HG02759 (cell line): Measurements from ENCODE around the gene CABLES1.
A peak's percentile ranks its signal among the peaks of the same experiment; 100 is the strongest.

ENCODE experiments used
- ATAC-seq: cut with Tn5 transposase; IDR thresholded peaks from one replicate; pipeline ENCODE4 v1.9.1; 2021; ENCODE audit warnings: mild to moderate bottlenecking, moderate library complexity; ENCODE audit not compliant: unreplicated experiment

CABLES1 gene

GRCh38 chr18:23238152-23238531, 102.9 kb downstream of the CABLES1 start:
- no peak for ATAC-seq

GRCh38 chr18:23238651-23239349, 103.5 kb downstream of the CABLES1 start:
- ATAC-seq: no peak

- no peak for ATAC-seq
Observed at GRCh38 chr18:23239350-23239692, 104.0 kb downstream of the CABLES1 start.

GRCh38 chr18:23239885-23240608, 104.8 kb downstream of the CABLES1 start:
- ATAC-seq: no peak

DNA sequence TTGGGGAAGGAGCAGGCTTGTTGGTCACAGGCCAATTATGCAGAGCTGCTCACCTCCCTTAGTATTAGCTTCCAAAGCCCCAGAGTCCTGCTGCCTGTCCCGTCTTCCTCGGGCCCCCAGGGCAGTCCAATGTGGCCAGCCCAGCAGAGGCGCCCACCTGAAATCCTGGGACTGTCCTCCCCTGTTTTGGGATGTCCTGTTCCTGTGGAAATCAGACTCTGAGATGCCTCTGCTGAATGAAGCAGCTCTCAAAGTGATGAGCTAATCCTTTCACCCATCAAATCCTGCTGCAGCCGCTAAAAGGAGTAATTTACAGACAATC, 105.3 kb downstream of the CABLES1 start:
- no peak for ATAC-seq

DNA sequence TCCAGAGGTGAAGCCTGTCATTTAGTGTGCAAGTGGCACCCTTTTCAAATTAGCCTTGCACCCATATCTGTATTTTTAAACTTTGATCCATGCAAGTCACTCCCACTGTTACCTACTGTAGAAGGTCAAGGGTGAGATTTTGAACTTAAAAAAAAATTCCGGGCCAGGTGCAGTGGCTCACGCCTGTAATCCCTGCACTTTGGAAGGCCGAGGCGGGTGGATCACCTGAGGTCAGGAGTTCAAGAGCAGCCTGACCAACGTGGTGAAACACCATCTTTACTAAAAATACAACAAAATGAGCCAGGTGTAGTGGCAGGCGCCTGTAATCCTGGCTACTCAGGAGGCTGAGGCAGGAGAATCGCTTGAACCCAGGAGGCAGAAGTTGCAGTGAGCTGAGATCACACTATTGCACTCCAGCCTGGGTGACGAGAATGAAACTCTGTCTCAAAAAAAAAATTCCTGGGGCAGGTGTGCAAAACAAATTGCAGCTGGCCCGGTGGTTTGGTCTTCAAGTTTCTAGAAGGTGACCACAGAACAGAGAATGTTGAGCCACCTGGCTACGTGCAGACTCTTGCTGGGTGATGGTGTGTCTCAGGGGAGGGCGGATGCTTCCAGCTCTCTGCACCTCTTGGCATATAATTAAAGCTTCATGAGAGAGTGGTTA, 106.7 kb downstream of the CABLES1 start:
- peak; percentile 83 for ATAC-seq

- no peak for ATAC-seq
Observed at GRCh38 chr18:23243178-23243577, 107.9 kb downstream of the CABLES1 start.

DNA sequence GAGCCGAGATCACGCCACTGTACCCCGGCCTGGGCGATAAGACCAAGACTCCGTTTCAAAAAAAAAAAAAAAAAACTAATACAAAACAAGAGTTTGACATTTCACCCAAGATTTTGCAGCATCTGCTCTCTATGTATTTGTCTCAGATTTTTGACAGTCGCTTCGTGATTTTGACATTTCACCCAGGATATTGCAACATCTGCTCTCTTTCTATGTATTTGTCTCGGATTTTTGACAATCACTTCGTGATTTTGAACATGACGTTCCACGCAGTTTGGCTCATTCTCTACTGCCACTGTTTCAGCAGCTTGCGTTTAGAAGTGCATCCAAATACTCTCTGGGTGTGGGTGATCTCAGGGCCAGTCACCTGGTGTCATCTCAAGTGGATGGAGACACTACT, 108.5 kb downstream of the CABLES1 start:
- no peak for ATAC-seq

DNA sequence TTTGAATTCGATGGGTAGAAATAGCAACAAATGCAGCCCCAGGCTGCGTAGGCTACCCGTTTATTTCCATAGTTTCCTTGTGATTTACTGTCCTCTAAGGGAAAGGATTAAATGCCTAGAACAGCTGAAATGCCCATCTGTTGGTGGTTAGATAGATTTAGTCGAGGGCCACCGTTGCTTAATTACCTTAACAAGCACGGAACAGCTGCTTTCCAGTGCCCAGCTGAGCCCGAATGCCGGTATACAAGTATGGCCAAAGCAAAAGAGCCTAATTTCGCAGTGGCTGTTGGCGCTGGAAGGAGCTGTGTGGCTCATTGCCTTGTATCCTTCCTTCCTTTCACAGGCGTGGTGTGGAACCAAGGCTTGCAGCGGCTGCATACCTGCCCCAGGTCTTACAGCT, 109.1 kb downstream of the CABLES1 start:
- ATAC-seq: no peak

- ATAC-seq: no peak
Observed at GRCh38 chr18:23245461-23245860, 110.2 kb downstream of the CABLES1 start.

GRCh38 chr18:23247331-23247730, 112.0 kb downstream of the CABLES1 start:
- ATAC-seq: no peak

GRCh38 chr18:23247896-23248295, 112.6 kb downstream of the CABLES1 start:
- no peak for ATAC-seq

DNA sequence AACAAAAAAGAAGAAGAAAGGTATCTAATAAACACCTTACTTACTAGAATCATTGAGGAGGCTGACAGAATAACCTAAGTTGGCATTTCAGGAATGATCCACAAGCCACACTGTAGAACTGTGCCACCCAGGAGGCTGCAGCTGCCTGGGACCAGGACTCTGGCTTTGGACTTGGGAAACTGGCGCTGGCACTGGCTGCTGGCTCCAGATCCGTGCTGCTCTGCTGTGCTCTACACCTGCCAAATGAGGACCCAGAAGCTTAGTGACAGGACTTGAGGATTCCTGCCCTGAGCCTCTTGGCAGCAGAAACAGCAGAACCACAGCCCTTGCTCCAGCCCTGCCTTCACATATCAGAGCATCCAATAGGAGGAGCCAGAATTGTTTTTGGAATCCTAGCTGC, 113.5 kb downstream of the CABLES1 start:
- no peak for ATAC-seq

DNA sequence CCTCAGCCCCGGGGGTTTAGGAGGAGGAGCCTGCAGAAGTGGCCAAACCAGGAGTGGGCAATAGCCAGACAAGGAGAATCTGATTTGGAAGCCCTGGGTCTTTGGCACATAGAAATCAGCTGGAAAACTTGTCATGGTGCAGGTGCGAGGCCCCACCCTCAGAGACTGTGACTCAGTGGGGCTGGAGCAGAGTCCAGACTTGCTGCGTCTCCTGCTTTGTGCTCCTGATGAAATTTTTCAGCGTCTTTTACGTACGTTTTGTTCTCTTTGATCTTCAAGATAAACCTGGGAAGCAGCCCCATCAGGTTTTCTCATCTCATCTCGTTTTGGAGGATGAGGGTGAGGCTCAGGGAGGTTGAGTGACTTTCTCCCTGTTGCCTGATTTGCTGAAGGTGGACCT, 114.1 kb downstream of the CABLES1 start:
- ATAC-seq: no peak

DNA sequence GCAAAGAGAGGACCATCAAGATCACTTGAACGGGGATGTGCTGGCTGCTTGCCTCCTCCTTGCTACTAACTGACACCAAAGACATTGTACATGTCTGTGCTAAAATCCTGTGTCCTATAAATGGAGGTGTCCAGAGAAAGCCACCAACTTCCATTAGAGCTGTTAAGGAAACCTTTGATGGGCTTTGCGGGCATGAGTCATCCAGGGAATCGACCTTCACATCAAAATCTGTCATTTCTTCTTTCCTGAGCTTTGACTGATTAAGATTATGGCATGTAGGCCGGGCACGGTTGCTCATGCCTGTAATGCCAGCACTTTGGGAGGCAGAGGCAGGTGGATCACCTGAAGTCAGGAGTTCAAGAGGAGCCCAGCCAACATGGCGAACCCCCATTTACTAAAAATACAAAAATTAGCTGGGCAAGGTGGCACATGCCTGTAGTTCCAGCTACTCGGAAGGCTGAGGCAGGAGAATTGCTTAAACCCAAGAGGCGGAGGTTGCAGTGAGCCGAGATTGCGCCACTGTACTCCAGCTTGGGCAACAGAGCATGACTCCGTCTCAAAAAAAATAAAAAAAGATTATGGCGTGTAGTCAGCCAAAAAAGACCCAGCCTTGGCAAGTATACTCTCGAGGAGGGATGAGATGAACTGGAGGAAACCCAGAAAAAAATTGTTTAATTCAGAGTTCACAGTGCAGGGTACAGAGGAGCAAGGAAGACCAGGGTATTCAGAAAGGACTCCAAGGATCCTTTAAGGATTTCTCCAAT, 115.8 kb downstream of the CABLES1 start:
- ATAC-seq: no peak

GRCh38 chr18:23253630-23254029, 118.3 kb downstream of the CABLES1 start:
- ATAC-seq: no peak

DNA sequence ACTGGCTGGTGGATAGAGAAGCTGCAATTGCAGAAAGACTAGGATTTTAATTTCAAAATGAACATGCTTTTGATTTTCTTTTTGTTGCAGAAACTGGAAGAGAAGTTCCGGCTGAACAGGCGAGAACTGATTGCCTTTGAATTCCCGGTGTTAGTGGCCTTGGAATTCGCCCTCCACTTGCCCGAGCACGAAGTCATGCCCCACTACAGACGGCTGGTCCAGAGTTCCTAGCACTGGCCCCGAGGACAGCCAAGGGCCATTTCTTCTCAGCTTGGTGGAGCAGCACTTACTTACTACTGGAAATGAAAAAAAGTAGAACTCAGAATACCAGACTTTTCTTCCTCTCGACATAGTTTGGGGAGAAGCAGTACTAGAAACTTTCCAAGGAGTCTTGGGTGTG, 121.9 kb downstream of the CABLES1 start:
- no peak for ATAC-seq

DNA sequence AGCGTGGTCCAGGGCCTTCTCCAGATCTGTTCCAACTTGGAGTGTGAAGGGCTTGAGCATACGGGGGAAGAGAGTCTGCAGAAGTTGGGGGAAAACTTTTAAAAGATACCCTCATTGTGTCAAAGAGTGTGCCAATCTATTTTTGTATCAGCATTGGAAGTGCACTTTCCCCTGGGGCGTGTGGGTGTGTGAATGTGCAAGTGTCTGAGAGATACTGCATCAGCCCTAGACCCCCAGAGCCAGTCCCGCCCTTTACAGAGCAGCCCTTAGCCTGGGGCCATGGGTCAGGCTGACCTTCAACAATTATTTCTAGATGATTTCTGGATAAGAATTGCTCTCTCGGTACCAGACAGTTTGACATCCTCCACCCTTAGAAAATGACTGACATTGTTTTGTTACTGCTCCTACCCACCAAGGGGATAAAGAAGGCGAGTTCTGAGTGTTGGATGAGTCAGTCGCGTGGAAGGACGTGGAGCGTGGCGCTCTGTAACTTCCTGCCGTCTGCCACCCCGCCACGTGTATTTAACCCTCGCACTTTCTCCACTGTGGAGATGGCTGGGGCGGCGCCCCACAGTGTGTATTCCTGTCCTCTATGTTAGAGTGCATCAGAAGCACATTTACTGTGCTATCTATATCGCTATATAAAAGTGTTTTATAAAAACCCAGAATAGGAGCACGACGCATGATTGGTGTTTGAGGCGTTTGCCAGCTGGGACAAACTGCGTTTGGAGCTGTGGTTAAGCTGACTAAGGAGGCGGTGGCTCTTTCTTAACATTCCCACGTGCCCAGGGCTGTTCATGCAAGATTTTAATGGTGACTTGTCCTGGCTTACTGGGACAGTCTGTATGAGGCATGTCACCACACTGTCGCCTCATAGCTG, 122.6 kb downstream of the CABLES1 start:
- no peak for ATAC-seq

GRCh38 chr18:23258566-23259469, 123.5 kb downstream of the CABLES1 start:
- no peak for ATAC-seq
